Subcutaneous abdominal adipose tissue (tissue), 5 donors: ENCODE data around the gene BTF3.
A peak's percentile ranks its signal among the peaks of the same experiment; 100 is the strongest.
"Not testable (repeated sequence)": the region's sequence is repeated elsewhere in the genome, so short reads cannot be mapped to it uniquely, and the experiment has no call there.

Experiments
- H3K27ac ChIP-seq: one replicate; pipeline ENCODE4 v1.7.0; 2013; ENCODE audit warnings: low read depth, mild to moderate bottlenecking, inconsistent platforms, low read length, moderate library complexity
- H3K27me3 ChIP-seq, 5 donors: one replicate each; pipeline ENCODE4 v1.7.0; 2013; ENCODE audit warnings: low read length in 5 of 5, inconsistent platforms in 1 of 5; ENCODE audit not compliant: control insufficient read depth in 5 of 5, insufficient read depth in 4 of 5
- H3K36me3 ChIP-seq, 5 donors: one replicate each; pipeline ENCODE4 v1.7.0; 2013; ENCODE audit warnings: low read length in 5 of 5; ENCODE audit not compliant: control insufficient read depth in 5 of 5, insufficient read depth in 5 of 5
- H3K4me1 ChIP-seq, 5 donors: one replicate each; pipeline ENCODE4 v1.7.0; 2013; ENCODE audit warnings: low read length in 5 of 5, mild to moderate bottlenecking in 3 of 5, moderate library complexity in 1 of 5; ENCODE audit not compliant: control insufficient read depth in 5 of 5, insufficient read depth in 5 of 5
- H3K4me3 ChIP-seq, 5 donors: one replicate each; pipeline ENCODE4 v1.7.0; 2013; ENCODE audit warnings: low read length in 5 of 5, low read depth in 1 of 5
- H3K9ac ChIP-seq, 5 donors: one replicate each; pipeline ENCODE4 v1.7.0; 2013; ENCODE audit warnings: low read length in 5 of 5, mild to moderate bottlenecking in 4 of 5, moderate library complexity in 3 of 5
- H3K9me3 ChIP-seq, 5 donors: one replicate each; pipeline ENCODE4 v1.7.0; 2013; ENCODE audit warnings: low read length in 5 of 5; ENCODE audit not compliant: control insufficient read depth in 5 of 5
- donor health status: healthy.
- donor health status: healthy.
- donor health status: healthy.
- donor health status: healthy.
- donor health status: healthy.

Gene BTF3

GRCh38 chr5:73495772-73496335 is 2.4 kb upstream of the BTF3 start:
- Histone ChIP-seq H3K4me3 (no peak overlapping the region), H3K27me3 (no peaks in the 10 kb centered on the region), H3K36me3 (peaks cover 0 to 4% (median 0%) of the 10 kb centered on the region in 5 donors), H3K9me3 (no peaks in the 10 kb centered on the region), H3K4me1 (peaks cover 0 to 27% (median 25%) of the 10 kb centered on the region in 5 donors), H3K9ac (no peak overlapping the region), H3K27ac (no peak overlapping the region)

- Histone ChIP-seq H3K27me3 (no peaks in the 10 kb centered on the region), H3K9me3 (no peaks in the 10 kb centered on the region), H3K4me1 (peaks cover 0 to 30% (median 27%) of the 10 kb centered on the region in 5 donors), H3K4me3 (no peak overlapping the region), H3K36me3 (peaks cover 3 to 12% (median 5%) of the 10 kb centered on the region in 5 donors), H3K27ac (no peak overlapping the region), H3K9ac (no peak overlapping the region)
Measured at GRCh38 chr5:73496984-73497457, 1.2 kb upstream of the BTF3 start.

GRCh38 chr5:73497497-73498056 is 665 bp upstream of the BTF3 start:
- Histone ChIP-seq H3K4me3 (peak overlapping the region; percentile 71 to 99 (median 91)), H3K9me3 (no peaks in the 10 kb centered on the region), H3K27me3 (no peaks in the 10 kb centered on the region), H3K36me3 (peaks cover 5 to 17% (median 11%) of the 10 kb centered on the region in 5 donors), H3K4me1 (peaks cover 0 to 30% (median 27%) of the 10 kb centered on the region in 5 donors), H3K27ac (peak overlapping the region; percentile 96), H3K9ac (peak overlapping the region in 4 of 5 donors; percentile 75 to 100 (median 90))

GRCh38 chr5:73499187-73499586 is 945 bp downstream of the BTF3 start:
- Histone ChIP-seq H3K4me3 (peak overlapping the region; percentile 79 to 99 (median 91)), H3K27ac (peak overlapping the region; percentile 96), H3K4me1 (peaks cover 0 to 30% (median 27%) of the 10 kb centered on the region in 5 donors), H3K27me3 (no peaks in the 10 kb centered on the region), H3K36me3 (peaks cover 19 to 33% (median 26%) of the 10 kb centered on the region in 5 donors), H3K9ac (peak overlapping the region; percentile 80 to 100 (median 99)), H3K9me3 (no peaks in the 10 kb centered on the region)

- Histone ChIP-seq H3K27ac (peak overlapping the region; percentile 5), H3K9me3 (no peaks in the 10 kb centered on the region), H3K4me1 (peaks cover 0 to 30% (median 27%) of the 10 kb centered on the region in 5 donors), H3K4me3 (peak overlapping the region in 4 of 5 donors; percentile 81 to 99 (median 94)), H3K27me3 (no peaks in the 10 kb centered on the region), H3K9ac (peak overlapping the region in 4 of 5 donors; percentile 12 to 100 (median 90)), H3K36me3 (peaks cover 24 to 39% (median 32%) of the 10 kb centered on the region in 5 donors)
Measured at GRCh38 chr5:73499756-73500155, 1.5 kb downstream of the BTF3 start.

- Histone ChIP-seq H3K4me1 (peaks cover 0 to 30% (median 27%) of the 10 kb centered on the region in 5 donors), H3K36me3 (peaks cover 36 to 54% (median 45%) of the 10 kb centered on the region in 5 donors), H3K4me3 (no peak overlapping the region), H3K27ac (no peak overlapping the region), H3K9me3 (no peaks in the 10 kb centered on the region), H3K9ac (no peak overlapping the region), H3K27me3 (no peaks in the 10 kb centered on the region)
Measured at GRCh38 chr5:73501406-73501805, 3.2 kb downstream of the BTF3 start.

GRCh38 chr5:73506459-73506955 is 8.3 kb downstream of the BTF3 start:
- Histone ChIP-seq H3K9ac (no peak overlapping the region), H3K4me3 (no peak overlapping the region), H3K9me3 (no peaks in the 10 kb centered on the region), H3K27me3 (no peaks in the 10 kb centered on the region), H3K36me3 (peaks cover 36 to 51% (median 42%) of the 10 kb centered on the region in 5 donors), H3K27ac (peak overlapping the region; percentile 24), H3K4me1 (peaks cover 0 to under 1% (median 0%) of the 10 kb centered on the region in 5 donors)

- H3K27ac ChIP-seq, result peak overlapping the region; percentile 24
- H3K9ac ChIP-seq, result no peak overlapping the region
Measured at GRCh38 chr5:73507062-73507461, 8.8 kb downstream of the BTF3 start.

GRCh38 chr5:73508521-73508920 is 10.3 kb downstream of the BTF3 start:
- not testable (repeated sequence) for H3K27ac ChIP-seq

More at GRCh38 chr5:73507062-73507461, 8.8 kb downstream of the BTF3 start:
- no peak overlapping the region for H3K4me3 ChIP-seq
- no peaks in the 10 kb centered on the region for H3K27me3 ChIP-seq
- H3K9me3 ChIP-seq, result no peaks in the 10 kb centered on the region
- H3K4me1 ChIP-seq, result no peaks in the 10 kb centered on the region
- H3K36me3 ChIP-seq, result peaks cover 34 to 48% (median 40%) of the 10 kb centered on the region in 5 donors

GRCh38 chr5:73513996-73514395 is 15.8 kb downstream of the BTF3 start:
- no peaks in the 10 kb centered on the region for H3K27me3 ChIP-seq
- H3K9ac ChIP-seq, result no peak overlapping the region
- no peaks in the 10 kb centered on the region for H3K36me3 ChIP-seq
- no peaks in the 10 kb centered on the region for H3K9me3 ChIP-seq
- H3K4me3 ChIP-seq, result no peak overlapping the region
- H3K4me1 ChIP-seq, result no peaks in the 10 kb centered on the region
- no peak overlapping the region for H3K27ac ChIP-seq

More at GRCh38 chr5:73508521-73508920, 10.3 kb downstream of the BTF3 start:
- H3K4me1 ChIP-seq, H3K9ac ChIP-seq, H3K9me3 ChIP-seq, H3K27me3 ChIP-seq, H3K4me3 ChIP-seq: not testable (repeated sequence)
- peaks cover 26 to 33% (median 29%) of the 10 kb centered on the region in 5 donors for H3K36me3 ChIP-seq
